K562 (cell line): ENCODE results near the gene MLH1. TPM values are rescaled to one million over a fixed set of nuclear protein-coding genes. Genes with fewer than 3 reads are reported as not detected.

ENCODE experiments used
- ATAC-seq: fragments of 200-7000 bp; cut with Tn5 transposase; 3 replicates; pipeline ENCODE4 v1.9.1; 2020; ENCODE audit warnings: moderate library complexity
- BruUV-seq: library from RNA; stranded (reverse); fragments of 400-500 nt; replicated peaks from 2 replicates; lab custom pipeline; 2021; lab: Mats Ljungman, UMichigan
- CTCF ChIA-PET: fragments of 300-600 bp; formaldehyde crosslinking; extraction: SDS; loops from one replicate; lab custom pipeline; 2021; ENCODE audit warnings: low intra/inter-chr PET ratio; lab: Yijun Ruan, JAX
- POLR2A ChIA-PET: fragments of 300-600, 350-650 bp; sonication (Branson Sonifier 250); formaldehyde crosslinking; extraction: SDS; loops from one replicate; lab custom pipeline; 2021; ENCODE audit warnings: antibody characterized with exemption, inconsistent platforms; lab: Yijun Ruan, JAX
- DNase-seq, 4 experiments: peaks; one replicate each; pipeline versions ENCODE4 v3.0.0 to v3.0.0-alpha.2; 2011 to 2018; ENCODE audit warnings: low spot score in 3 of 4, mixed read lengths in 3 of 4; ENCODE audit errors: extremely low read depth in 1 of 4
- FAIRE-seq: peaks from 2 replicates; lab custom pipeline; 2011; peaks lifted over from hg19 to GRCh38; lab: Jason Lieb, UNC
- H2AFZ ChIP-seq: 2 replicates; pipeline ENCODE4 v1.6.0; 2011; ENCODE audit warnings: low read depth, low read length, control low read depth, inconsistent platforms
- H3K27ac ChIP-seq: fragments of 200-600 bp; 3 replicates; pipeline ENCODE4 v1.8.0; 2011; ENCODE audit warnings: low read depth, mild to moderate bottlenecking, control low read depth, inconsistent platforms, low read length, moderate library complexity, mixed read lengths; ENCODE audit errors: extremely low read depth
- H3K27me3 ChIP-seq, 2 experiments: fragments of 300-600 bp in 1 of 2; 2 replicates in 1 of 2; 3 replicates in 1 of 2; pipeline versions ENCODE4 v1.6.0 to v1.8.0; 2011; ENCODE audit warnings: inconsistent platforms in 2 of 2, low read length in 2 of 2, mild to moderate bottlenecking in 1 of 2, mixed read lengths in 1 of 2, moderate library complexity in 1 of 2; ENCODE audit not compliant: control insufficient read depth in 2 of 2, insufficient read depth in 2 of 2
- H3K36me3 ChIP-seq: fragments of 300-600 bp; 3 replicates; pipeline ENCODE4 v1.8.0; 2011; ENCODE audit warnings: mild to moderate bottlenecking, low read length, inconsistent platforms; ENCODE audit not compliant: control insufficient read depth, insufficient read depth
- H3K4me1 ChIP-seq, 2 experiments: fragments of 200-600 bp in 1 of 2; replicated peaks in 1 of 2; 2 replicates in 1 of 2; 3 replicates in 1 of 2; pipeline versions ENCODE4 v1.5.1 to v1.8.0; 2011; ENCODE audit warnings: inconsistent platforms in 2 of 2, low read length in 2 of 2, mild to moderate bottlenecking in 1 of 2, mixed read lengths in 1 of 2, moderate library complexity in 1 of 2; ENCODE audit not compliant: control insufficient read depth in 2 of 2, insufficient read depth in 2 of 2
- H3K4me2 ChIP-seq: 2 replicates; pipeline ENCODE4 v1.6.1; 2011; ENCODE audit warnings: low read length, control low read depth, inconsistent platforms, mixed read lengths; ENCODE audit not compliant: insufficient read depth
- H3K4me3 ChIP-seq: fragments of 200-600 bp; sonication (generic), shearing (Covaris generic); 2 replicates; pipeline ENCODE4 v1.5.1; 2016; ENCODE audit warnings: control low read depth, inconsistent platforms
- H3K79me2 ChIP-seq: fragments of 200-600 bp; 3 replicates; pipeline ENCODE4 v1.8.0; 2011; ENCODE audit warnings: low read length, inconsistent platforms; ENCODE audit not compliant: control insufficient read depth, insufficient read depth
- H3K9ac ChIP-seq, 2 experiments: 2 replicates each; pipeline versions ENCODE4 v1.6.0 to v1.6.1; 2011; ENCODE audit warnings: low read depth in 2 of 2, low read length in 2 of 2, control low read depth in 1 of 2, inconsistent platforms in 1 of 2, mild to moderate bottlenecking in 1 of 2, mixed read lengths in 1 of 2; ENCODE audit not compliant: insufficient read depth in 1 of 2
- H3K9me1 ChIP-seq: one replicate; pipeline ENCODE4 v1.6.0; 2011; ENCODE audit warnings: inconsistent platforms, mild to moderate bottlenecking, low read length, moderate library complexity; ENCODE audit not compliant: control insufficient read depth, insufficient read depth
- H3K9me3 ChIP-seq: replicated peaks from 2 replicates; pipeline ENCODE4 v1.5.1; 2011; ENCODE audit warnings: low read depth, low read length, inconsistent platforms; ENCODE audit not compliant: control insufficient read depth, insufficient read depth
- H4K20me1 ChIP-seq: replicated peaks from 2 replicates; pipeline ENCODE4 v1.6.1; 2011; ENCODE audit warnings: low read length, inconsistent platforms, mixed read lengths; ENCODE audit not compliant: control insufficient read depth, insufficient read depth
- ADNP ChIP-seq: fragments of 200-800 bp; sonication (Bioruptor generic); IDR thresholded peaks from 2 replicates; pipeline ENCODE4 v1.6.1; 2016; ENCODE audit warnings: missing genetic modification characterization, missing compliant biosample characterization
- ASH1L ChIP-seq: fragments of 450-650 bp; IDR thresholded peaks from 2 replicates; pipeline ENCODE4 v1.6.1; 2018; ENCODE audit warnings: borderline replicate concordance, mild to moderate bottlenecking, low read depth; ENCODE audit not compliant: partially characterized antibody
- BCOR ChIP-seq: fragments of 450-650 bp; IDR thresholded peaks from 2 replicates; pipeline ENCODE4 v1.6.1; 2016
- FOXP1 ChIP-seq: sonication (generic); formaldehyde crosslinking; IDR thresholded peaks from 2 replicates; pipeline ENCODE4 v1.8.0; 2022; ENCODE audit warnings: mild to moderate bottlenecking, missing genetic modification reagents
- HES1 ChIP-seq: fragments of 450-650 bp; IDR thresholded peaks from 2 replicates; pipeline ENCODE4 v1.6.1; 2016; ENCODE audit warnings: low read depth, mild to moderate bottlenecking, moderate library complexity
- KDM5B ChIP-seq: fragments of 200-600 bp; sonication (generic); IDR thresholded peaks from 2 replicates; pipeline ENCODE4 v1.6.1; 2012; ENCODE audit warnings: low read depth, mild to moderate bottlenecking, moderate library complexity, low read length, control low read depth, inconsistent platforms; ENCODE audit not compliant: insufficient replicate concordance
- RAD21 ChIP-seq, 2 experiments: fragments of 250-450 bp in 1 of 2; fragments of 450-650 bp in 1 of 2; sonication (Bioruptor Pico) in 1 of 2; formaldehyde crosslinking in 1 of 2; IDR thresholded peaks in 1 of 2; conservative IDR thresholded peaks in 1 of 2; 2 replicates each; pipeline versions ENCODE4 v1.4.0 to v1.8.0; 2020 to 2022; ENCODE audit warnings: mild to moderate bottlenecking in 2 of 2, moderate library complexity in 1 of 2
- RCOR1 ChIP-seq, 2 experiments: IDR thresholded peaks; 2 replicates each; pipeline ENCODE4 v1.6.1; 2012; ENCODE audit warnings: low read depth in 2 of 2, low read length in 2 of 2, borderline replicate concordance in 1 of 2, improper control_type of control experiment in 1 of 2
- SUPT5H ChIP-seq: fragments of 450-650 bp; IDR thresholded peaks from 2 replicates; pipeline ENCODE4 v1.6.1; 2016
- TCF15 ChIP-seq: fragments of 250-450 bp; sonication (Bioruptor Pico); IDR thresholded peaks from 2 replicates; pipeline ENCODE4 v1.8.0; 2022; ENCODE audit warnings: moderate library complexity, mild to moderate bottlenecking, inconsistent platforms
- TSHZ1 ChIP-seq: fragments of 250-450 bp; sonication (Bioruptor Pico); IDR thresholded peaks from 2 replicates; pipeline ENCODE4 v1.4.0; 2020; ENCODE audit warnings: mild to moderate bottlenecking, moderate library complexity
- ZNF263 ChIP-seq: sonication (generic); formaldehyde crosslinking; IDR thresholded peaks from 2 replicates; pipeline ENCODE4 v1.8.0; 2022; ENCODE audit warnings: mild to moderate bottlenecking, missing genetic modification reagents, borderline replicate concordance
- ZNF583 ChIP-seq: fragments of 250-450 bp; sonication (Bioruptor Pico); IDR thresholded peaks from 2 replicates; pipeline ENCODE4 v1.4.0; 2020
- ZNF830 ChIP-seq: fragments of 250-450 bp; sonication (Bioruptor Pico); IDR thresholded peaks from 2 replicates; pipeline ENCODE4 v1.5.0; 2021; ENCODE audit warnings: mild to moderate bottlenecking
- whole genome bisulfite sequencing: fragments of 100-300 bp; shearing (Covaris generic); methylation state at CpG from one replicate; pipeline ENCODE4 v1.1.6; 2016; ENCODE audit warnings: low coverage, mixed read lengths; ENCODE audit not compliant: insufficient coverage; ENCODE audit errors: missing lambda C conversion rate; 5-methylcytosine and 5-hydroxymethylcytosine counted together
- in situ Hi-C: fragments of 300-500 bp; cut with MboI; formaldehyde crosslinking; loops from 4 replicates; pipeline ENCODE4 v1.15.0; 2018; ENCODE audit warnings: inconsistent platforms, mixed read lengths
- intact Hi-C: fragments of 100-400 bp; cut with micrococcal nuclease; formaldehyde crosslinking; loops from 2 replicates; pipeline ENCODE4 v1.14.2; 2022
- polyA plus RNA-seq, 8 experiments: library from polyadenylated mRNA; depleted of rRNA in 4 of 8; stranded (reverse) in 5 of 8; unstranded in 3 of 8; fragments of >200 nt; fragmentation: Nextera tagmentation in 2 of 8; fragmentation: Illumina TruSeq in 1 of 8; extraction: Ambion mirVana in 2 of 8; extraction: Trizol in 1 of 8; gene quantifications; 2 replicates each; pipeline versions ENCODE4 v1.2.1 to v1.2.3, GENCODE V29; 2011 to 2014; ENCODE audit warnings: inconsistent platforms in 1 of 8, missing spikeins in 1 of 8
- total RNA-seq, 7 experiments: library from RNA; depleted of rRNA in 6 of 7; stranded (reverse); fragments of >200 nt in 6 of 7; fragmentation: Illumina TruSeq in 2 of 7; extraction: Trizol in 2 of 7; gene quantifications; 2 replicates each; pipeline versions ENCODE4 v1.2.1 to v1.2.3, GENCODE V29; 2011 to 2021; ENCODE audit warnings: low replicate concordance in 1 of 7

MLH1 gene
- total and polyA plus RNA-seq, 9 of the 15 experiments (the other 6 are each of a cell fraction or from before 2014, with no cell fraction given) = 76.4 to 155 (median 117) TPM

GRCh38 chr3:37067577-37067976 lies 74.3 kb downstream of the MLH1 start:
- Histone ChIP-seq H3K27ac (no peak overlapping the region), H4K20me1 (no peaks in the 10 kb centered on the region), H3K36me3 (peaks cover 39% of the 10 kb centered on the region), H2AFZ (no peak overlapping the region), H3K4me2 (no peak overlapping the region), H3K4me1 (no peaks in the 10 kb centered on the region), H3K27me3 (no peaks in the 10 kb centered on the region), H3K4me3 (no peak overlapping the region), H3K9ac (no peak overlapping the region), H3K9me3 (no peaks in the 10 kb centered on the region), H3K79me2 (no peaks in the 10 kb centered on the region), H3K9me1 (no peaks in the 10 kb centered on the region)
- in situ Hi-C loops (no loop called here), intact Hi-C loops (no loop called here)
- FAIRE-seq = no peak
- POLR2A ChIA-PET = interaction anchor here (1.4 kb wide), 1 partner anchor 11 kb away, joined by 3 read pairs; no protein-coding TSS in a partner anchor
- no TSS peak for BruUV-seq
- DNase-seq = no peak
- ATAC-seq = no peak
- CTCF ChIA-PET = no interaction called here
- 61% methylated on average over 3 of the region's 3 CpGs for WGBS
- no peak for TF ChIP-seq ZNF583 (CRISPR knock-in tag)
- TF ChIP-seq ZNF830 (CRISPR knock-in tag) = no peak
- 0 out of 4 replicates have a peak, but pooled peaks of 1 of the 2 experiments have one; percentile 20 for TF ChIP-seq RCOR1 (IDR thresholded peaks at IDR 0.05; ENCODE audit: borderline replicate concordance in 1 of 2, low read depth in 2 of 2, low read length in 2 of 2)
- TF ChIP-seq SUPT5H = no peak
- no peak for TF ChIP-seq ZNF263 (CRISPR knock-in tag)
- peak; percentile 76 for TF ChIP-seq ADNP (tag)
- no peak for TF ChIP-seq KDM5B
- TF ChIP-seq ASH1L = no peak
- TF ChIP-seq BCOR = peak; percentile 49; the same call in 1 of the 2 replicates
- no peak for TF ChIP-seq HES1
- no peak for TF ChIP-seq TSHZ1 (CRISPR knock-in tag)
- no peak for TF ChIP-seq RAD21 (CRISPR knock-in tag; conservative IDR thresholded peaks at IDR 0.05 in 1 of 2, IDR thresholded peaks at IDR 0.05 in 1 of 2)
- TF ChIP-seq FOXP1 = no peak
- no peak for TF ChIP-seq TCF15
